Ectodermal cell (in vitro differentiated cells): ENCODE measurements around the gene KBTBD12.

Source experiments
- H3K27ac ChIP-seq: 2 replicates; pipeline ENCODE4 v1.7.0; 2013; ENCODE audit warnings: mild to moderate bottlenecking, low read depth, low read length; ENCODE audit not compliant: insufficient read depth, poor library complexity, severe bottlenecking
- H3K27me3 ChIP-seq: 2 replicates; pipeline ENCODE4 v1.7.0; 2013; ENCODE audit warnings: mild to moderate bottlenecking, low read length; ENCODE audit not compliant: insufficient read depth, control insufficient read depth, poor library complexity, severe bottlenecking
- H3K36me3 ChIP-seq: one replicate; pipeline ENCODE4 v1.7.0; 2013; ENCODE audit warnings: low read length; ENCODE audit not compliant: control insufficient read depth, insufficient read depth
- H3K4me1 ChIP-seq: one replicate; pipeline ENCODE4 v1.7.0; 2013; ENCODE audit warnings: low read length; ENCODE audit not compliant: control insufficient read depth, insufficient read depth
- H3K4me3 ChIP-seq: 2 replicates; pipeline ENCODE4 v1.7.0; 2013; ENCODE audit warnings: low read depth, low read length, control low read depth; ENCODE audit not compliant: insufficient read depth
- H3K9me3 ChIP-seq: 2 replicates; pipeline ENCODE4 v1.7.0; 2013; ENCODE audit warnings: mild to moderate bottlenecking, low read length, moderate library complexity; ENCODE audit not compliant: control insufficient read depth
- whole genome bisulfite sequencing, 2 experiments: methylation state at CpG; one replicate each; pipeline ENCODE4 v1.1.7; 2013; ENCODE audit warnings: missing lambda C conversion rate in 2 of 2; 5-methylcytosine and 5-hydroxymethylcytosine counted together

The KBTBD12 gene

DNA sequence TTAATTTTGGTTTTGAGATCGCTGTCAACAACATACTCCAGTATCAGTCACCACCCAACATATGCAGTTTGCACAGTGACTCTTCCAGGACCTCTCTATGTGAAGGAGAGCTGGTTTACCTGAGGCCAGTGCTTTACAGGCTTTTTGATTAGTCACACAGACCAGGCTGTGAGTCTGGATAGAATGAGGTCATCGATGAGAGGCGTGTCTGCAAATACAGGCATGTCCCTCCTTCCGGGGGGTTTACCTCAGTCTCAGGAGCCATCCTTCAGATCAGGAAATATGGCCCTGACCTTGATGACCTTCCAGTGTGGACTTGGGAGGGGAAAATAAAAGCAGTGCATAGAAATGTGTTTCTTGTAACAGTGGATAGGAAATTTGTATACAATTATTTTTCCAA, 46.9 kb downstream of the KBTBD12 start:
- Histone ChIP-seq H3K9me3 (no peaks in the 10 kb centered on the region), H3K36me3 (no peaks in the 10 kb centered on the region), H3K27me3 (no peaks in the 10 kb centered on the region), H3K4me3 (no peak overlapping the region), H3K4me1 (no peaks in the 10 kb centered on the region), H3K27ac (no peak overlapping the region)
- WGBS, 2 experiments: 80 to 86% methylated on average over 4 of the region's 4 CpGs

DNA sequence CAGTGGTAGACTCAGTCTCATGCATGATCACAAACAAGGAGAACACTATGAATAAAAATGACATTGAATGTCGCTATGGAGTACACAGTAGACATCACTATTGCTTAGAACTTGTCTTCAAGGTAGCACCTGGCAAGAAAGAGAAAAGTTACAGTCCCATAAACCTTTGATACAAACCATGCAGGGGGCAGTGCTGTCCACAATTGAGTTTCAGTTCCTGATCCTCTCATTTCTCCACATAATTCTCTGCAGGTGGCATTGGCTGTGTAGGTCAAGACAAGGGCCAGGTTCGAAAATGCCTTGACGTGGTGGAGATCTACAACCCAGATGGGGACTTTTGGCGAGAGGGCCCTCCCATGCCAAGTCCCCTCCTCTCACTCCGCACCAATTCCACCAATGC, 47.9 kb downstream of the KBTBD12 start:
- 88 to 89% methylated on average over 5 of the region's 5 CpGs for WGBS, 2 experiments
- H3K27ac ChIP-seq: no peak overlapping the region
- H3K27me3 ChIP-seq: no peaks in the 10 kb centered on the region
- H3K4me3 ChIP-seq: no peak overlapping the region
- no peaks in the 10 kb centered on the region for H3K9me3 ChIP-seq
- H3K36me3 ChIP-seq: no peaks in the 10 kb centered on the region
- no peaks in the 10 kb centered on the region for H3K4me1 ChIP-seq

DNA sequence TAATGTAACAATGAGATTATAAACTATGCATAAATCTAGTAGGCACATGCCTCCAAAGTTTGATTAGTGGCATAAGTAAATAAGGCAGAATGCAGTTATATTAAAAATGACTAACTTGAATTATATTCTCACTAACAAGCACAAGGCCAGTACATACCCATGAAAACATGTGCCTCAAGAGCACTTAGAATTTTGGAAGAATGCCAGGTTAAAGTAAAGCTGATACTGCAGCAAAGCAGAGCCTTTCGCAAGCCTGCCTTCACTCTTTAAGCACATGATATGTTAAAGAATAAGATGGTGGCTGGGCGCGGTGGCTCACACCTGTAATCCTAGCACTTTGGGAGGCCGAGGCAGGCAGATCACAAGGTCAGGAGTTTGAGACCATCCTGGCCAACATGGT, 49.0 kb downstream of the KBTBD12 start:
- no peak overlapping the region for H3K4me3 ChIP-seq
- 87 to 88% methylated on average over 4 of the region's 4 CpGs for WGBS, 2 experiments

GRCh38 chr3:127964816-127965215, 49.8 kb downstream of the KBTBD12 start:
- no peak overlapping the region for H3K27ac ChIP-seq
- H3K27me3 ChIP-seq: no peaks in the 10 kb centered on the region
- WGBS, 2 experiments: 87 to 93% methylated on average over 2 of the region's 3 CpGs
- H3K4me1 ChIP-seq: no peaks in the 10 kb centered on the region
- H3K9me3 ChIP-seq: no peaks in the 10 kb centered on the region
- no peaks in the 10 kb centered on the region for H3K36me3 ChIP-seq
- no peak overlapping the region for H3K4me3 ChIP-seq

More for the DNA sequence above, 49.0 kb downstream of the KBTBD12 start:
- Histone ChIP-seq H3K27me3 (no peaks in the 10 kb centered on the region), H3K9me3 (no peaks in the 10 kb centered on the region), H3K4me1 (no peaks in the 10 kb centered on the region), H3K36me3 (no peaks in the 10 kb centered on the region), H3K27ac (no peak overlapping the region)

DNA sequence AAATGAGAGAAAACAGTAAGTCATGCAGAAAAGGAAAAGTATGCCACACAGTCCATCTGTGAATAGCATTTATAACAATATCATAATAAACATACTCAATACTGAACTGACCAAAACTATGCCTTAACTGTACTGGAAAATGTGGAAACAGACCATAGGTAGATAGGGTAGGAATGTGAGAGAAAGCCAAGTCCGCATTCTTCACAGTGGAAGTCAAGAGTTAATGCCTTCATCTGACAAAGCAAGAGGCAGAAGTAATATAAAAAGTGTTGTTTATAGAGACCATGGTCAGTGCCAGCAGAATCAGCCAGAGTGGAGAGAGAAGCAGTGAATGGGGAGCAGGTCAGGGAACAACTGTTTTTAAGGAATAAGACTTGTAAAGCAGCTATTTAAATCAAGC, 52.3 kb downstream of the KBTBD12 start:
- H3K27ac ChIP-seq: no peak overlapping the region
- no peaks in the 10 kb centered on the region for H3K9me3 ChIP-seq
- 92% methylated on average over 1 of the region's 1 CpG for WGBS, 2 experiments
- no peaks in the 10 kb centered on the region for H3K36me3 ChIP-seq
- H3K27me3 ChIP-seq: no peaks in the 10 kb centered on the region
- H3K4me1 ChIP-seq: no peaks in the 10 kb centered on the region
- H3K4me3 ChIP-seq: no peak overlapping the region

- H3K27ac ChIP-seq: no peak overlapping the region
- WGBS, 2 experiments: 57 to 60% methylated on average over 4 of the region's 4 CpGs
- peaks cover 2% of the 10 kb centered on the region for H3K27me3 ChIP-seq
- H3K9me3 ChIP-seq: no peaks in the 10 kb centered on the region
- H3K4me1 ChIP-seq: no peaks in the 10 kb centered on the region
- H3K36me3 ChIP-seq: no peaks in the 10 kb centered on the region
- no peak overlapping the region for H3K4me3 ChIP-seq
Measured at GRCh38 chr3:127970966-127971592, 56.0 kb downstream of the KBTBD12 start.

DNA sequence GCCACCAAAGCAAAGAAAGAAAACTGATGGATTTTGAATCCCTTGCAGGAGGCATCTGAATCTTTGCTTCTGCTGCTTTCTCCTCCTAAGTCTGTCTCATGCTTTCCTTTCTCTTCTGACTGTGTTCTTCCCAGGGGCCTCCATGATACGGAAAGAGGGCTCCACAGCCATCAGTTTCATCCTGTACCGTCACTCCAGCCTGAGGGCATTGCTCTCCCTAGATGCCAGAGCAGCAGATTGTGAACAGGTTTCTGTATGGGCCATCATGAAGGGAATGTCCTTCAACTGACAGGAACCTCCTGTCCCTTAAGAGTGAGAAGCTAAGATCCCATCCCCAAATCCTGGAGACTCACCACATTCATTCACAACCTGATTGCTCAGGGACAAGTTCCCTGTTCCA, 59.2 kb downstream of the KBTBD12 start:
- H3K4me3 ChIP-seq: no peak overlapping the region
- H3K27ac ChIP-seq: no peak overlapping the region
- peaks cover 5% of the 10 kb centered on the region for H3K27me3 ChIP-seq
- 85 to 89% methylated on average over 2 of the region's 2 CpGs for WGBS, 2 experiments
- no peaks in the 10 kb centered on the region for H3K36me3 ChIP-seq
- H3K9me3 ChIP-seq: no peaks in the 10 kb centered on the region
- no peaks in the 10 kb centered on the region for H3K4me1 ChIP-seq

GRCh38 chr3:127975153-127976029, 60.4 kb downstream of the KBTBD12 start:
- no peak overlapping the region for H3K4me3 ChIP-seq
- H3K27me3 ChIP-seq: peaks cover 5% of the 10 kb centered on the region
- no peaks in the 10 kb centered on the region for H3K4me1 ChIP-seq
- no peak overlapping the region for H3K27ac ChIP-seq
- no peaks in the 10 kb centered on the region for H3K36me3 ChIP-seq
- no peaks in the 10 kb centered on the region for H3K9me3 ChIP-seq
- 86 to 94% methylated on average over 5 to 6 of the region's 6 CpGs for WGBS, 2 experiments

- Histone ChIP-seq H3K27ac (no peak overlapping the region), H3K9me3 (no peaks in the 10 kb centered on the region), H3K4me1 (no peaks in the 10 kb centered on the region), H3K36me3 (no peaks in the 10 kb centered on the region), H3K4me3 (no peak overlapping the region), H3K27me3 (peaks cover 5% of the 10 kb centered on the region)
- 90 to 91% methylated on average over 2 of the region's 2 CpGs for WGBS, 2 experiments
Measured at GRCh38 chr3:127978636-127979035, 63.6 kb downstream of the KBTBD12 start.

- no peak overlapping the region for H3K27ac ChIP-seq
Measured at GRCh38 chr3:127979473-127979872, 64.4 kb downstream of the KBTBD12 start.

More at GRCh38 chr3:127979473-127979872, 64.4 kb downstream of the KBTBD12 start:
- H3K36me3 ChIP-seq: no peaks in the 10 kb centered on the region
- peaks cover 5% of the 10 kb centered on the region for H3K27me3 ChIP-seq
- no peaks in the 10 kb centered on the region for H3K9me3 ChIP-seq
- no peaks in the 10 kb centered on the region for H3K4me1 ChIP-seq
- H3K4me3 ChIP-seq: no peak overlapping the region
